Gastrocnemius medialis (tissue), 4 donors: ENCODE data around the gene SULF2. TPM values are rescaled to one million over a fixed set of nuclear protein-coding genes. Genes with fewer than 3 reads are reported as not detected.
A peak's percentile ranks its signal among the peaks of the same experiment; 100 is the strongest.
"Not testable (repeated sequence)": the region's sequence is repeated elsewhere in the genome, so short reads cannot be mapped to it uniquely, and the experiment has no call there.

Experiments
- ATAC-seq, 2 donors: fragments of 150-250 bp; one replicate each; pipeline ENCODE4 v1.9.1; 2016
- DNase-seq, 2 donors: peaks; one replicate each; pipeline ENCODE4 v3.0.0-alpha.2; 2019
- H3K27ac ChIP-seq, 4 donors: fragments of 200-600 bp; sonication (generic); 1 replicate in 1 of 4; 2 replicates in 3 of 4; pipeline ENCODE4 v1.5.1; 2016 to 2018; ENCODE audit warnings: mild to moderate bottlenecking in 2 of 4, moderate library complexity in 1 of 4
- H3K27me3 ChIP-seq, 3 donors: fragments of 200-600 bp; sonication (generic) in 2 of 3; 1 replicate in 1 of 3; 2 replicates in 2 of 3; pipeline versions ENCODE4 v1.5.1 to v1.6.0; 2016 to 2019; ENCODE audit warnings: mild to moderate bottlenecking in 1 of 3, moderate library complexity in 1 of 3
- H3K36me3 ChIP-seq, 2 donors: fragments of 200-600 bp; sonication (generic) in 1 of 2; one replicate each; pipeline ENCODE4 v1.5.1; 2017 to 2018
- H3K4me1 ChIP-seq, 2 donors: fragments of 200-600 bp; sonication (generic) in 1 of 2; one replicate each; pipeline ENCODE4 v1.5.1; 2016 to 2017; ENCODE audit warnings: mild to moderate bottlenecking in 2 of 2
- H3K4me3 ChIP-seq, 4 donors: fragments of 200-600 bp; sonication (generic) in 3 of 4; 1 replicate in 1 of 4; 2 replicates in 3 of 4; pipeline ENCODE4 v1.5.1; 2016 to 2019; ENCODE audit warnings: mild to moderate bottlenecking in 2 of 4
- H3K9me3 ChIP-seq, 3 donors: fragments of 200-600 bp; sonication (generic) in 2 of 3; 1 replicate in 1 of 3; 2 replicates in 2 of 3; pipeline ENCODE4 v1.5.1; 2016 to 2019
- CTCF ChIP-seq, 5 experiments: fragments of 450-650 bp in 3 of 5; fragments of 200-600 bp in 2 of 5; sonication (generic) in 2 of 5; IDR thresholded peaks in 4 of 5; conservative IDR thresholded peaks in 1 of 5; 1 replicate in 4 of 5; 2 replicates in 1 of 5; pipeline ENCODE4 v1.5.1; 2016 to 2019; ENCODE audit warnings: antibody characterized with exemption in 5 of 5, mild to moderate bottlenecking in 3 of 5, moderate library complexity in 3 of 5
- POLR2A ChIP-seq, 2 donors: fragments of 450-650 bp; IDR thresholded peaks; one replicate each; pipeline ENCODE4 v1.6.1; 2017; ENCODE audit warnings: antibody characterized with exemption in 2 of 2, mild to moderate bottlenecking in 2 of 2, moderate library complexity in 2 of 2
- in situ Hi-C, 4 donors: fragments of 200-750 bp; cut with MboI; loops; one replicate each; pipeline versions ENCODE4 v1.15.0 to v1.8.0; 2017; ENCODE audit warnings: low sequenced_read_pairs in 4 of 4
- intact Hi-C: fragments of 100-400 bp; cut with DNase I; formaldehyde crosslinking; loops from one replicate; pipeline ENCODE4 v1.15.1; 2023; ENCODE audit warnings: low total_unique reads
- total RNA-seq, 4 donors: library from RNA; depleted of rRNA; stranded (reverse); fragments of >200 nt; gene quantifications; one replicate each; pipeline versions ENCODE4 v1.1.0 to v1.2.3, GENCODE V29; 2016

Gene SULF2
- total RNA-seq, 4 donors from 2014 or later = 9.8 to 18.8 (median 16.8) TPM

- TF ChIP-seq POLR2A (IDR thresholded peaks at IDR 0.05) = no peak
- TF ChIP-seq CTCF (IDR thresholded peaks at IDR 0.05 in 4 of 5, conservative IDR thresholded peaks at IDR 0.05 in 1 of 5) = no peak
- no peak overlapping the region for H3K27ac ChIP-seq
- in situ Hi-C loops = loop anchor here in 1 of 4 donors (25.0 kb wide), 1 partner anchor 817 kb away; no protein-coding TSS in a partner anchor
- ATAC-seq (peak; percentile 38 to 65), DNase-seq (peak; percentile 32 to 54)
- H3K36me3 ChIP-seq = no peaks in the 10 kb centered on the region
- no peaks in the 10 kb centered on the region for H3K27me3 ChIP-seq
- no peak overlapping the region for H3K4me3 ChIP-seq
- no peaks in the 10 kb centered on the region for H3K9me3 ChIP-seq
- H3K4me1 ChIP-seq = peaks cover 0 to 7% of the 10 kb centered on the region in 2 donors
- intact Hi-C loops = no loop called here
Measured at GRCh38 chr20:47795214-47795907, 10.1 kb upstream of the SULF2 start.

GRCh38 chr20:47794264-47794663 is 9.0 kb upstream of the SULF2 start:
- DNase-seq, intact Hi-C loops, H3K9me3 ChIP-seq, H3K27me3 ChIP-seq, H3K27ac ChIP-seq, H3K4me1 ChIP-seq, H3K4me3 ChIP-seq, ATAC-seq, H3K36me3 ChIP-seq: not testable (repeated sequence)
- in situ Hi-C loops = loop anchor here in 1 of 4 donors (25.0 kb wide), 1 partner anchor 818 kb away; no protein-coding TSS in a partner anchor

- Histone ChIP-seq H3K4me3 (no peak overlapping the region), H3K4me1 (peaks cover 0 to 7% of the 10 kb centered on the region in 2 donors), H3K27ac (peak overlapping the region; percentile 16 to 68 (median 32)), H3K36me3 (no peaks in the 10 kb centered on the region), H3K9me3 (no peaks in the 10 kb centered on the region), H3K27me3 (no peaks in the 10 kb centered on the region)
- DNase-seq (peak; percentile 68 to 78), ATAC-seq (peak; percentile 85 to 86)
- in situ Hi-C loops (loop anchor here in 1 of 4 donors (25.0 kb wide), 1 partner anchor 820 kb away; no protein-coding TSS in a partner anchor), intact Hi-C loops (no loop called here)
- no peak for TF ChIP-seq CTCF (IDR thresholded peaks at IDR 0.05 in 4 of 5, conservative IDR thresholded peaks at IDR 0.05 in 1 of 5)
- no peak for TF ChIP-seq POLR2A (IDR thresholded peaks at IDR 0.05)
Measured at GRCh38 chr20:47792021-47792618, 6.8 kb upstream of the SULF2 start.

GRCh38 chr20:47791084-47791599 is 5.9 kb upstream of the SULF2 start:
- Histone ChIP-seq H3K9me3 (no peaks in the 10 kb centered on the region), H3K4me1 (peaks cover 0 to 7% of the 10 kb centered on the region in 2 donors), H3K27ac (peak overlapping the region in 2 of 4 donors; percentile 25 to 38), H3K27me3 (no peaks in the 10 kb centered on the region), H3K36me3 (no peaks in the 10 kb centered on the region), H3K4me3 (no peak overlapping the region)
- no peak for ATAC-seq
- intact Hi-C loops = no loop called here
- in situ Hi-C loops = loop anchor here in 1 of 4 donors (25.0 kb wide), 1 partner anchor 821 kb away; no protein-coding TSS in a partner anchor
- no peak for DNase-seq
- TF ChIP-seq CTCF (IDR thresholded peaks at IDR 0.05 in 4 of 5, conservative IDR thresholded peaks at IDR 0.05 in 1 of 5) (no peak), POLR2A (IDR thresholded peaks at IDR 0.05) (no peak)

GRCh38 chr20:47790580-47790965 is 5.3 kb upstream of the SULF2 start:
- Histone ChIP-seq H3K4me1 (peaks cover 0 to 7% of the 10 kb centered on the region in 2 donors), H3K27ac (no peak overlapping the region), H3K36me3 (no peaks in the 10 kb centered on the region), H3K9me3 (no peaks in the 10 kb centered on the region), H3K27me3 (no peaks in the 10 kb centered on the region), H3K4me3 (no peak overlapping the region)
- TF ChIP-seq CTCF (IDR thresholded peaks at IDR 0.05 in 4 of 5, conservative IDR thresholded peaks at IDR 0.05 in 1 of 5) = no peak
- TF ChIP-seq POLR2A (IDR thresholded peaks at IDR 0.05) = no peak
- intact Hi-C loops (no loop called here), in situ Hi-C loops (loop anchor here in 1 of 4 donors (25.0 kb wide), 1 partner anchor 822 kb away; no protein-coding TSS in a partner anchor)
- ATAC-seq (no peak), DNase-seq (no peak)
